ENCODE data around the gene CENPV.

The CENPV gene

GRCh38 chr17:16327018-16327417, 26.3 kb downstream of the CENPV start:
- Histone ChIP-seq H3K36me3 (ENCODE audit: insufficient read depth, low read length) (peaks cover 12% of the 10 kb centered on the region; the same call in 1 of the 2 replicates), H2AFZ (ENCODE audit: low read length) (no peak overlapping the region), H3K4me2 (ENCODE audit: low read depth, low read length, poor library complexity, severe bottlenecking) (no peak overlapping the region), H3K9ac (ENCODE audit: low read depth, low read length, poor library complexity, severe bottlenecking) (no peak overlapping the region), H3K27me3 (ENCODE audit: insufficient read depth, low read length, poor library complexity, severe bottlenecking) (no peaks in the 10 kb centered on the region), H3K9me2 (replicated peaks; ENCODE audit: low read depth, low read length) (no peaks in the 10 kb centered on the region), H3F3A (ENCODE audit: low read depth) (no peaks in the 10 kb centered on the region), H3K4me3 (ENCODE audit: low read length, poor library complexity, severe bottlenecking) (no peak overlapping the region), H3K4me1 (ENCODE audit: insufficient read depth, low read length, poor library complexity, severe bottlenecking) (no peaks in the 10 kb centered on the region), H3K79me2 (ENCODE audit: insufficient read depth, low read length) (no peaks in the 10 kb centered on the region), H4K20me1 (ENCODE audit: insufficient read depth, low read length, poor library complexity, severe bottlenecking) (no peaks in the 10 kb centered on the region), H3K9me3 (ENCODE audit: insufficient read depth, low read depth, low read length) (no peaks in the 10 kb centered on the region)
- TF ChIP-seq EZH2phosphoT487 (IDR thresholded peaks at IDR 0.05; ENCODE audit: borderline replicate concordance) (no peak), CTCF (conservative IDR thresholded peaks at IDR 0.05; ENCODE audit: low read length) (no peak)

GRCh38 chr17:16325964-16326363, 27.3 kb downstream of the CENPV start:
- H3K27me3 ChIP-seq (ENCODE audit: insufficient read depth, low read length, poor library complexity, severe bottlenecking), result no peaks in the 10 kb centered on the region
- H3F3A ChIP-seq (ENCODE audit: low read depth), result no peaks in the 10 kb centered on the region
- no peaks in the 10 kb centered on the region for H3K4me1 ChIP-seq (ENCODE audit: insufficient read depth, low read length, poor library complexity, severe bottlenecking)
- H3K9me3 ChIP-seq (ENCODE audit: insufficient read depth, low read depth, low read length), result no peaks in the 10 kb centered on the region
- TF ChIP-seq EZH2phosphoT487 (IDR thresholded peaks at IDR 0.05; ENCODE audit: borderline replicate concordance) (no peak), CTCF (conservative IDR thresholded peaks at IDR 0.05; ENCODE audit: low read length) (no peak)
- no peak overlapping the region for H2AFZ ChIP-seq (ENCODE audit: low read length)
- no peak overlapping the region for H3K4me3 ChIP-seq (ENCODE audit: low read length, poor library complexity, severe bottlenecking)
- H3K36me3 ChIP-seq (ENCODE audit: insufficient read depth, low read length), result peaks cover 12% of the 10 kb centered on the region; the same call in 1 of the 2 replicates
- no peaks in the 10 kb centered on the region for H3K9me2 ChIP-seq (replicated peaks; ENCODE audit: low read depth, low read length)
- H3K4me2 ChIP-seq (ENCODE audit: low read depth, low read length, poor library complexity, severe bottlenecking), result no peak overlapping the region
- H3K79me2 ChIP-seq (ENCODE audit: insufficient read depth, low read length), result no peaks in the 10 kb centered on the region
- H4K20me1 ChIP-seq (ENCODE audit: insufficient read depth, low read length, poor library complexity, severe bottlenecking), result no peaks in the 10 kb centered on the region
- H3K9ac ChIP-seq (ENCODE audit: low read depth, low read length, poor library complexity, severe bottlenecking), result no peak overlapping the region

GRCh38 chr17:16322636-16323035, 30.6 kb downstream of the CENPV start:
- TF ChIP-seq EZH2phosphoT487 (IDR thresholded peaks at IDR 0.05; ENCODE audit: borderline replicate concordance), result no peak
- TF ChIP-seq CTCF (conservative IDR thresholded peaks at IDR 0.05; ENCODE audit: low read length), result no peak
- Histone ChIP-seq H3K27me3 (ENCODE audit: insufficient read depth, low read length, poor library complexity, severe bottlenecking) (no peaks in the 10 kb centered on the region), H3F3A (ENCODE audit: low read depth) (no peaks in the 10 kb centered on the region), H3K9me3 (ENCODE audit: insufficient read depth, low read depth, low read length) (no peaks in the 10 kb centered on the region), H4K20me1 (ENCODE audit: insufficient read depth, low read length, poor library complexity, severe bottlenecking) (no peaks in the 10 kb centered on the region), H3K4me3 (ENCODE audit: low read length, poor library complexity, severe bottlenecking) (no peak overlapping the region), H3K9me2 (replicated peaks; ENCODE audit: low read depth, low read length) (no peaks in the 10 kb centered on the region), H2AFZ (ENCODE audit: low read length) (no peak overlapping the region), H3K4me2 (ENCODE audit: low read depth, low read length, poor library complexity, severe bottlenecking) (no peak overlapping the region), H3K4me1 (ENCODE audit: insufficient read depth, low read length, poor library complexity, severe bottlenecking) (no peaks in the 10 kb centered on the region), H3K79me2 (ENCODE audit: insufficient read depth, low read length) (no peaks in the 10 kb centered on the region), H3K36me3 (ENCODE audit: insufficient read depth, low read length) (peaks cover 12% of the 10 kb centered on the region; the same call in 1 of the 2 replicates), H3K9ac (ENCODE audit: low read depth, low read length, poor library complexity, severe bottlenecking) (no peak overlapping the region)
